K562 (cell line): ENCODE results near the gene JUNB. TPM values are rescaled to one million over a fixed set of nuclear protein-coding genes. Genes with fewer than 3 reads are reported as not detected.

Experiments used
- ATF4 ChIP-seq: fragments of 450-650 bp; formaldehyde crosslinking; IDR thresholded peaks from 2 replicates; pipeline ENCODE4 v1.4.0; 2022; ENCODE audit warnings: mild to moderate bottlenecking, moderate library complexity
- CHCHD3 ChIP-seq: fragments of 250-450 bp; sonication (Bioruptor Pico); IDR thresholded peaks from 2 replicates; pipeline ENCODE4 v2.1.2; 2022; ENCODE audit warnings: mild to moderate bottlenecking
- CREM ChIP-seq: IDR thresholded peaks from 2 replicates; pipeline ENCODE4 v1.6.1; 2014; ENCODE audit warnings: antibody characterized with exemption, low read depth
- DPF2 ChIP-seq: fragments of 450-650 bp; IDR thresholded peaks from 2 replicates; pipeline ENCODE4 v1.6.1; 2016
- HDAC8 ChIP-seq: fragments of 450-650 bp; IDR thresholded peaks from 2 replicates; pipeline ENCODE4 v1.6.1; 2016; ENCODE audit warnings: mild to moderate bottlenecking, missing genetic modification characterization, moderate library complexity, missing compliant biosample characterization
- HMBOX1 ChIP-seq: sonication (generic); IDR thresholded peaks from 2 replicates; pipeline ENCODE4 v1.6.1; 2016
- MEIS2 ChIP-seq: fragments of 450-650 bp; IDR thresholded peaks from 2 replicates; pipeline ENCODE4 v1.6.1; 2014; ENCODE audit warnings: mild to moderate bottlenecking; ENCODE audit not compliant: partially characterized antibody
- MTA3 ChIP-seq: fragments of 450-650 bp; formaldehyde crosslinking; IDR thresholded peaks from 2 replicates; pipeline ENCODE4 v1.6.1; 2017; ENCODE audit warnings: mild to moderate bottlenecking, borderline replicate concordance
- NR3C1 ChIP-seq: sonication (generic); formaldehyde crosslinking; IDR thresholded peaks from 2 replicates; pipeline ENCODE4 v1.8.1; 2022; ENCODE audit warnings: missing genetic modification reagents
- PATZ1 ChIP-seq: fragments of 250-450 bp; sonication (Bioruptor Pico); IDR thresholded peaks from 2 replicates; pipeline ENCODE4 v1.5.0; 2020; ENCODE audit warnings: mild to moderate bottlenecking, borderline replicate concordance
- POLR2A ChIP-seq: fragments of 450-650 bp; conservative IDR thresholded peaks from 2 replicates; pipeline ENCODE4 v1.6.1; 2016
- POU5F1 ChIP-seq: fragments of 150-350 bp; IDR thresholded peaks from 2 replicates; pipeline ENCODE4 v1.6.1; 2014; ENCODE audit warnings: borderline replicate concordance, low read length, low read depth, mild to moderate bottlenecking; ENCODE audit not compliant: partially characterized antibody
- RBM14 ChIP-seq: fragments of 200-400 bp; formaldehyde crosslinking; IDR thresholded peaks from 2 replicates; pipeline ENCODE4 v1.6.1; 2018; ENCODE audit warnings: low read depth, mild to moderate bottlenecking, low read length, moderate library complexity, borderline replicate concordance; ENCODE audit not compliant: insufficient read depth
- ZBTB1 ChIP-seq: sonication (generic); formaldehyde crosslinking; IDR thresholded peaks from 2 replicates; pipeline ENCODE4 v1.8.1; 2023; ENCODE audit warnings: missing genetic modification reagents, low read depth, mild to moderate bottlenecking, borderline replicate concordance
- ZNF232 ChIP-seq: sonication (generic); formaldehyde crosslinking; IDR thresholded peaks from 2 replicates; pipeline ENCODE4 v1.8.0; 2022; ENCODE audit warnings: mild to moderate bottlenecking, missing genetic modification reagents
- ZNF253 ChIP-seq: fragments of 250-450 bp; sonication (Bioruptor Pico); conservative IDR thresholded peaks from 2 replicates; pipeline ENCODE4 v1.6.1; 2021; ENCODE audit warnings: mild to moderate bottlenecking
- ZNF41 ChIP-seq: fragments of 250-450 bp; sonication (Bioruptor Pico); conservative IDR thresholded peaks from 2 replicates; pipeline ENCODE4 v1.4.0; 2020; ENCODE audit warnings: mild to moderate bottlenecking
- ZNF655 ChIP-seq: fragments of 250-450 bp; sonication (Bioruptor Pico); IDR thresholded peaks from 2 replicates; pipeline ENCODE4 v1.5.0; 2021
- ZZZ3 ChIP-seq: fragments of 450-650 bp; IDR thresholded peaks from 2 replicates; pipeline ENCODE4 v1.6.1; 2016; ENCODE audit warnings: antibody characterized with exemption, mild to moderate bottlenecking, moderate library complexity
- polyA plus RNA-seq, 8 experiments: library from polyadenylated mRNA; depleted of rRNA in 4 of 8; stranded (reverse) in 5 of 8; unstranded in 3 of 8; fragments of >200 nt; fragmentation: Nextera tagmentation in 2 of 8; fragmentation: Illumina TruSeq in 1 of 8; extraction: Ambion mirVana in 2 of 8; extraction: Trizol in 1 of 8; gene quantifications; 2 replicates each; pipeline versions ENCODE4 v1.2.1 to v1.2.3, GENCODE V29; 2011 to 2014; ENCODE audit warnings: inconsistent platforms in 1 of 8, missing spikeins in 1 of 8
- total RNA-seq, 7 experiments: library from RNA; depleted of rRNA in 6 of 7; stranded (reverse); fragments of >200 nt in 6 of 7; fragmentation: Illumina TruSeq in 2 of 7; extraction: Trizol in 2 of 7; gene quantifications; 2 replicates each; pipeline versions ENCODE4 v1.2.1 to v1.2.3, GENCODE V29; 2011 to 2021; ENCODE audit warnings: low replicate concordance in 1 of 7
- TF ChIP-seq, protein P1 (sequence below): sonication (generic); formaldehyde crosslinking; IDR thresholded peaks from 2 replicates; pipeline ENCODE4 v1.8.0; 2022; ENCODE audit warnings: missing genetic modification reagents, mild to moderate bottlenecking, moderate library complexity, borderline replicate concordance

Gene JUNB
- total and polyA plus RNA-seq, 9 of the 15 experiments (the other 6 are each of a cell fraction or from before 2014, with no cell fraction given): 0.23 to 88.1 (median 13.1) TPM

DNA sequence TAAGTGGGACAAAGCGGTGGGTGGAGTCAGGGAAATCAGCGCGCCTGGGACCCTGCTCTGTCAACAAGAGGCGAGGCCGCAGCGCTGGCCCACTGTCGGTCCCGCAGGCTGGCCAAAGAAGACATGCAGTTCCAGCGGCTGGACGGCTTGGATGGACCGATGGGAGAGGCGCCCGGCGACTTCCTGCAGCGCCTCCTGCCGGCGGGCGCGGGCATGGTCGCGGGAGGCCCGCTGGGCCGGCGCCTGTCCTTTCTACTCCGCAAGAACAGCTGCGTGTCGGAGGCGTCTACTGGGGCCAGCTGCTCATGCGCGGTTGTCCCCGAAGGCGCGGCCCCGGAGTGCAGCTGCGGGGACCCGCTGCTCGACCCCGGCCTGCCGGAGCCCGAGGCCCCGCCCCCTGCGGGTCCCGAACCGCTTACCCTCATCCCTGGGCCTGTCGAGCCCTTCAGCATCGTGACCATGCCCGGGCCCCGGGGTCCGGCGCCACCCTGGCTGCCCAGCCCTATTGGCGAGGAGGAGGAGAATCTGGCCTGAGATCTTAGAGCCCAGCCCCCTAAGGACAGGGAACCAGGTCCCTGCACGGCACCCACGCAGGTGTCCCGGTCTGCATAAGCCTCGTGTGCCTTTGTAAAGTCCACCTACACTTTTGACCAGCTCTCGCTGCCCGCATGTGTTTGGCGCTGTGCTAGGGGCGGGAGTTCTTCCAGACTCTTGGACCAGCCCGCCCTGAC, 33.6 kb upstream of the JUNB start (continued):
- TF ChIP-seq ZNF655 (CRISPR knock-in tag) (no peak), ZNF41 (no peak), ATF4 (CRISPR knock-in tag) (no peak), POU5F1 (no peak), HMBOX1 (no peak), DPF2 (no peak), NR3C1 (CRISPR knock-in tag) (no peak), MEIS2 (no peak), POLR2A (no peak), HDAC8 (tag) (no peak), ZBTB1 (peak; percentile 41; the same call in 1 of the 2 replicates), ZZZ3 (no peak), MTA3 (peak; percentile 75; the same call in 1 of the 2 replicates), RBM14 (no peak), ZNF232 (CRISPR knock-in tag) (no peak), ZNF253 (CRISPR knock-in tag) (no peak), CREM (peak; percentile 44; the same call in 1 of the 2 replicates), PATZ1 (CRISPR knock-in tag) (no peak), CHCHD3 (no peak)
- TF ChIP-seq, protein P1, sequence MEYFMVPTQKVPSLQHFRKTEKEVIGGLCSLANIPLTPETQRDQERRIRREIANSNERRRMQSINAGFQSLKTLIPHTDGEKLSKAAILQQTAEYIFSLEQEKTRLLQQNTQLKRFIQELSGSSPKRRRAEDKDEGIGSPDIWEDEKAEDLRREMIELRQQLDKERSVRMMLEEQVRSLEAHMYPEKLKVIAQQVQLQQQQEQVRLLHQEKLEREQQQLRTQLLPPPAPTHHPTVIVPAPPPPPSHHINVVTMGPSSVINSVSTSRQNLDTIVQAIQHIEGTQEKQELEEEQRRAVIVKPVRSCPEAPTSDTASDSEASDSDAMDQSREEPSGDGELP (CRISPR knock-in tag): peak; percentile 96
